HG02610 (cell line): ENCODE data around the gene SMC6.

Experiments
- ATAC-seq: cut with Tn5 transposase; IDR thresholded peaks from one replicate; pipeline ENCODE4 v1.9.1; 2021; ENCODE audit warnings: mild to moderate bottlenecking, moderate library complexity; ENCODE audit not compliant: unreplicated experiment

Gene SMC6

GRCh38 chr2:17763641-17764333, 10.2 kb upstream of the SMC6 start:
- ATAC-seq: no peak

- ATAC-seq: no peak
These were observed 8.8 kb upstream of the SMC6 start for GRCh38 chr2:17762451-17762850.

GRCh38 chr2:17759805-17760204, 6.2 kb upstream of the SMC6 start:
- no peak for ATAC-seq

GRCh38 chr2:17758118-17758517, 4.5 kb upstream of the SMC6 start:
- ATAC-seq: no peak

- no peak for ATAC-seq
These were observed 3.7 kb upstream of the SMC6 start for GRCh38 chr2:17757321-17757720.

GRCh38 chr2:17756668-17757067, 3.1 kb upstream of the SMC6 start:
- no peak for ATAC-seq

- ATAC-seq: no peak
These were observed 1.3 kb upstream of the SMC6 start for GRCh38 chr2:17754773-17755425.

- ATAC-seq: peak; percentile 40
These were observed 463 bp downstream of the SMC6 start for GRCh38 chr2:17752892-17753802.

- ATAC-seq: peak; percentile 13
These were observed 1.4 kb downstream of the SMC6 start for GRCh38 chr2:17752246-17752645.

GRCh38 chr2:17749753-17750438, 3.7 kb downstream of the SMC6 start:
- ATAC-seq: peak; percentile 20

- ATAC-seq: no peak
These were observed 4.9 kb downstream of the SMC6 start for GRCh38 chr2:17748745-17749144.

- no peak for ATAC-seq
These were observed 5.7 kb downstream of the SMC6 start for GRCh38 chr2:17747684-17748452.

GRCh38 chr2:17740203-17740602, 13.4 kb downstream of the SMC6 start:
- no peak for ATAC-seq

- no peak for ATAC-seq
These were observed 16.6 kb downstream of the SMC6 start for GRCh38 chr2:17736989-17737388.

GRCh38 chr2:17735864-17736263, 17.7 kb downstream of the SMC6 start:
- ATAC-seq: no peak

GRCh38 chr2:17733599-17733998, 20.0 kb downstream of the SMC6 start:
- no peak for ATAC-seq

- ATAC-seq: no peak
These were observed 23.7 kb downstream of the SMC6 start for GRCh38 chr2:17729880-17730279.

- ATAC-seq: no peak
These were observed 25.4 kb downstream of the SMC6 start for GRCh38 chr2:17728210-17728609.

GRCh38 chr2:17719562-17720371, 33.8 kb downstream of the SMC6 start:
- no peak for ATAC-seq
